ENCODE results near the gene C3orf85. TPM values are rescaled to one million over a fixed set of nuclear protein-coding genes. Genes with fewer than 3 reads are reported as not detected.

The C3orf85 gene
- not detected for polyA plus RNA-seq

GRCh38 chr3:109136523-109136922, at the start of gene C3orf85:
C3orf85 (plus strand) TSS chr3:109136719; CDS start chr3:109136848, 129 bp downstream.
- Histone ChIP-seq H3K4me1 (ENCODE audit: control insufficient read depth in 2 of 2, insufficient read depth in 2 of 2, low read length in 1 of 2) (no peaks in the 10 kb centered on the region), H3K27ac (ENCODE audit: low read depth in 2 of 2, low read length in 1 of 2) (no peak within 1 kb of the TSS), H3K4me3 (ENCODE audit: low read depth in 1 of 2, low read length in 2 of 2) (no peak within 1 kb of the TSS), H3K36me3 (ENCODE audit: control insufficient read depth in 2 of 2, insufficient read depth in 2 of 2, low read length in 1 of 2) (no peaks in the 10 kb centered on the region), H3K9me3 (ENCODE audit: control insufficient read depth in 2 of 2, insufficient read depth in 1 of 2, low read depth in 1 of 2, low read length in 1 of 2) (no peaks in the 10 kb centered on the region), H3K27me3 (ENCODE audit: control insufficient read depth in 1 of 2, insufficient read depth in 2 of 2, low read length in 2 of 2) (no peaks in the 10 kb centered on the region)
- 61 to 70% methylated on average over 3 of the region's 3 CpGs for WGBS, 2 donors

- Histone ChIP-seq H3K36me3 (ENCODE audit: control insufficient read depth in 2 of 2, insufficient read depth in 2 of 2, low read length in 1 of 2) (no peaks in the 10 kb centered on the region), H3K4me1 (ENCODE audit: control insufficient read depth in 2 of 2, insufficient read depth in 2 of 2, low read length in 1 of 2) (no peaks in the 10 kb centered on the region), H3K4me3 (ENCODE audit: low read depth in 1 of 2, low read length in 2 of 2) (no peak overlapping the region), H3K9me3 (ENCODE audit: control insufficient read depth in 2 of 2, insufficient read depth in 1 of 2, low read depth in 1 of 2, low read length in 1 of 2) (peaks cover 0 to 3% of the 10 kb centered on the region in 2 donors), H3K27ac (ENCODE audit: low read depth in 2 of 2, low read length in 1 of 2) (no peak overlapping the region), H3K27me3 (ENCODE audit: control insufficient read depth in 1 of 2, insufficient read depth in 2 of 2, low read length in 2 of 2) (no peaks in the 10 kb centered on the region)
- 91 to 93% methylated on average over 1 of the region's 1 CpG for WGBS, 2 donors
These were observed 47.3 kb upstream of the C3orf85 start for GRCh38 chr3:109089265-109089664.

- Histone ChIP-seq H3K27ac (ENCODE audit: low read depth in 2 of 2, low read length in 1 of 2) (no peak overlapping the region), H3K4me3 (ENCODE audit: low read depth in 1 of 2, low read length in 2 of 2) (no peak overlapping the region), H3K27me3 (ENCODE audit: control insufficient read depth in 1 of 2, insufficient read depth in 2 of 2, low read length in 2 of 2) (no peaks in the 10 kb centered on the region), H3K9me3 (ENCODE audit: control insufficient read depth in 2 of 2, insufficient read depth in 1 of 2, low read depth in 1 of 2, low read length in 1 of 2) (peaks cover 0 to 3% of the 10 kb centered on the region in 2 donors), H3K36me3 (ENCODE audit: control insufficient read depth in 2 of 2, insufficient read depth in 2 of 2, low read length in 1 of 2) (no peaks in the 10 kb centered on the region), H3K4me1 (ENCODE audit: control insufficient read depth in 2 of 2, insufficient read depth in 2 of 2, low read length in 1 of 2) (no peaks in the 10 kb centered on the region)
- 20 to 28% methylated on average over 2 of the region's 2 CpGs for WGBS, 2 donors
These were observed 44.7 kb upstream of the C3orf85 start for GRCh38 chr3:109091846-109092245.

- Histone ChIP-seq H3K9me3 (ENCODE audit: control insufficient read depth in 2 of 2, insufficient read depth in 1 of 2, low read depth in 1 of 2, low read length in 1 of 2) (peaks cover 0 to 3% of the 10 kb centered on the region in 2 donors), H3K36me3 (ENCODE audit: control insufficient read depth in 2 of 2, insufficient read depth in 2 of 2, low read length in 1 of 2) (no peaks in the 10 kb centered on the region), H3K27ac (ENCODE audit: low read depth in 2 of 2, low read length in 1 of 2) (no peak overlapping the region), H3K4me3 (ENCODE audit: low read depth in 1 of 2, low read length in 2 of 2) (no peak overlapping the region), H3K27me3 (ENCODE audit: control insufficient read depth in 1 of 2, insufficient read depth in 2 of 2, low read length in 2 of 2) (no peaks in the 10 kb centered on the region), H3K4me1 (ENCODE audit: control insufficient read depth in 2 of 2, insufficient read depth in 2 of 2, low read length in 1 of 2) (no peaks in the 10 kb centered on the region)
These were observed 43.0 kb upstream of the C3orf85 start for GRCh38 chr3:109093561-109093960.

- no peaks in the 10 kb centered on the region for H3K27me3 ChIP-seq (ENCODE audit: control insufficient read depth in 1 of 2, insufficient read depth in 2 of 2, low read length in 2 of 2)
- 82 to 90% methylated on average over 1 of the region's 1 CpG for WGBS, 2 donors
- H3K4me3 ChIP-seq (ENCODE audit: low read depth in 1 of 2, low read length in 2 of 2), result no peak overlapping the region
- no peaks in the 10 kb centered on the region for H3K4me1 ChIP-seq (ENCODE audit: control insufficient read depth in 2 of 2, insufficient read depth in 2 of 2, low read length in 1 of 2)
- no peak overlapping the region for H3K27ac ChIP-seq (ENCODE audit: low read depth in 2 of 2, low read length in 1 of 2)
- H3K9me3 ChIP-seq (ENCODE audit: control insufficient read depth in 2 of 2, insufficient read depth in 1 of 2, low read depth in 1 of 2, low read length in 1 of 2), result peaks cover 0 to 3% of the 10 kb centered on the region in 2 donors
- H3K36me3 ChIP-seq (ENCODE audit: control insufficient read depth in 2 of 2, insufficient read depth in 2 of 2, low read length in 1 of 2), result no peaks in the 10 kb centered on the region
These were observed 41.4 kb upstream of the C3orf85 start for GRCh38 chr3:109095166-109095565.

- Histone ChIP-seq H3K27ac (ENCODE audit: low read depth in 2 of 2, low read length in 1 of 2) (no peak overlapping the region), H3K4me3 (ENCODE audit: low read depth in 1 of 2, low read length in 2 of 2) (no peak overlapping the region), H3K36me3 (ENCODE audit: control insufficient read depth in 2 of 2, insufficient read depth in 2 of 2, low read length in 1 of 2) (no peaks in the 10 kb centered on the region), H3K4me1 (ENCODE audit: control insufficient read depth in 2 of 2, insufficient read depth in 2 of 2, low read length in 1 of 2) (no peaks in the 10 kb centered on the region), H3K27me3 (ENCODE audit: control insufficient read depth in 1 of 2, insufficient read depth in 2 of 2, low read length in 2 of 2) (no peaks in the 10 kb centered on the region), H3K9me3 (ENCODE audit: control insufficient read depth in 2 of 2, insufficient read depth in 1 of 2, low read depth in 1 of 2, low read length in 1 of 2) (peaks cover 0 to under 1% of the 10 kb centered on the region in 2 donors)
- WGBS, 2 donors, result 49 to 56% methylated on average over 5 of the region's 5 CpGs
These were observed 38.4 kb upstream of the C3orf85 start for GRCh38 chr3:109098079-109098644.

- Histone ChIP-seq H3K4me1 (ENCODE audit: control insufficient read depth in 2 of 2, insufficient read depth in 2 of 2, low read length in 1 of 2) (no peaks in the 10 kb centered on the region), H3K9me3 (ENCODE audit: control insufficient read depth in 2 of 2, insufficient read depth in 1 of 2, low read depth in 1 of 2, low read length in 1 of 2) (no peaks in the 10 kb centered on the region), H3K36me3 (ENCODE audit: control insufficient read depth in 2 of 2, insufficient read depth in 2 of 2, low read length in 1 of 2) (no peaks in the 10 kb centered on the region), H3K27ac (ENCODE audit: low read depth in 2 of 2, low read length in 1 of 2) (no peak overlapping the region), H3K4me3 (ENCODE audit: low read depth in 1 of 2, low read length in 2 of 2) (no peak overlapping the region), H3K27me3 (ENCODE audit: control insufficient read depth in 1 of 2, insufficient read depth in 2 of 2, low read length in 2 of 2) (no peaks in the 10 kb centered on the region)
- 85 to 91% methylated on average over 4 of the region's 4 CpGs for WGBS, 2 donors
These were observed 26.9 kb upstream of the C3orf85 start for GRCh38 chr3:109109574-109109973.

GRCh38 chr3:109112946-109113760, 23.4 kb upstream of the C3orf85 start:
- Histone ChIP-seq H3K36me3 (ENCODE audit: control insufficient read depth in 2 of 2, insufficient read depth in 2 of 2, low read length in 1 of 2) (no peaks in the 10 kb centered on the region), H3K27ac (ENCODE audit: low read depth in 2 of 2, low read length in 1 of 2) (no peak overlapping the region), H3K4me3 (ENCODE audit: low read depth in 1 of 2, low read length in 2 of 2) (no peak overlapping the region), H3K27me3 (ENCODE audit: control insufficient read depth in 1 of 2, insufficient read depth in 2 of 2, low read length in 2 of 2) (no peaks in the 10 kb centered on the region), H3K9me3 (ENCODE audit: control insufficient read depth in 2 of 2, insufficient read depth in 1 of 2, low read depth in 1 of 2, low read length in 1 of 2) (peaks cover 3 to 5% of the 10 kb centered on the region in 2 donors), H3K4me1 (ENCODE audit: control insufficient read depth in 2 of 2, insufficient read depth in 2 of 2, low read length in 1 of 2) (no peaks in the 10 kb centered on the region)
- WGBS, 2 donors, result 62 to 63% methylated on average over 4 of the region's 4 CpGs

GRCh38 chr3:109114746-109115145, 21.8 kb upstream of the C3orf85 start:
- H3K9me3 ChIP-seq (ENCODE audit: control insufficient read depth in 2 of 2, insufficient read depth in 1 of 2, low read depth in 1 of 2, low read length in 1 of 2), result peaks cover 3 to 5% of the 10 kb centered on the region in 2 donors
- H3K27ac ChIP-seq (ENCODE audit: low read depth in 2 of 2, low read length in 1 of 2), result no peak overlapping the region
- 70 to 77% methylated on average over 4 of the region's 4 CpGs for WGBS, 2 donors
- no peaks in the 10 kb centered on the region for H3K27me3 ChIP-seq (ENCODE audit: control insufficient read depth in 1 of 2, insufficient read depth in 2 of 2, low read length in 2 of 2)
- no peaks in the 10 kb centered on the region for H3K36me3 ChIP-seq (ENCODE audit: control insufficient read depth in 2 of 2, insufficient read depth in 2 of 2, low read length in 1 of 2)
- no peaks in the 10 kb centered on the region for H3K4me1 ChIP-seq (ENCODE audit: control insufficient read depth in 2 of 2, insufficient read depth in 2 of 2, low read length in 1 of 2)
- H3K4me3 ChIP-seq (ENCODE audit: low read depth in 1 of 2, low read length in 2 of 2), result no peak overlapping the region

- Histone ChIP-seq H3K4me3 (ENCODE audit: low read depth in 1 of 2, low read length in 2 of 2) (no peak overlapping the region), H3K27ac (ENCODE audit: low read depth in 2 of 2, low read length in 1 of 2) (no peak overlapping the region), H3K36me3 (ENCODE audit: control insufficient read depth in 2 of 2, insufficient read depth in 2 of 2, low read length in 1 of 2) (no peaks in the 10 kb centered on the region), H3K27me3 (ENCODE audit: control insufficient read depth in 1 of 2, insufficient read depth in 2 of 2, low read length in 2 of 2) (no peaks in the 10 kb centered on the region), H3K9me3 (ENCODE audit: control insufficient read depth in 2 of 2, insufficient read depth in 1 of 2, low read depth in 1 of 2, low read length in 1 of 2) (peaks cover 3 to 5% of the 10 kb centered on the region in 2 donors), H3K4me1 (ENCODE audit: control insufficient read depth in 2 of 2, insufficient read depth in 2 of 2, low read length in 1 of 2) (no peaks in the 10 kb centered on the region)
- WGBS, 2 donors, result 61 to 71% methylated on average over 2 of the region's 2 CpGs
These were observed 21.1 kb upstream of the C3orf85 start for GRCh38 chr3:109115451-109115850.

All from esophagus (tissue), 2 donors.